Neural cell (in vitro differentiated cells): Measurements from ENCODE around the gene RPS2. TPM values are rescaled to one million over a fixed set of nuclear protein-coding genes. Genes with fewer than 3 reads are reported as not detected.

ENCODE experiments used
- H2AFZ ChIP-seq: fragments of 200-600, 300-800 bp; sonication (generic), shearing (Covaris generic); 2 replicates; pipeline ENCODE4 v1.6.0; 2014; ENCODE audit warnings: low read depth, mild to moderate bottlenecking, antibody characterized with exemption, low read length, moderate library complexity
- H3F3A ChIP-seq: fragments of 200-600 bp; shearing (Covaris generic); 2 replicates; pipeline ENCODE4 v1.6.1; 2016; ENCODE audit warnings: mild to moderate bottlenecking, moderate library complexity, mixed read lengths, antibody characterized with exemption, low read length; ENCODE audit not compliant: insufficient read depth, poor library complexity, severe bottlenecking
- H3K27ac ChIP-seq: fragments of 200-600, 300-800 bp; sonication (generic), shearing (Covaris generic); 2 replicates; pipeline ENCODE4 v1.5.1; 2014; ENCODE audit warnings: mild to moderate bottlenecking, low read length, moderate library complexity
- H3K27me3 ChIP-seq: fragments of 300-800, 200-600 bp; sonication (generic), shearing (Covaris generic); 2 replicates; pipeline ENCODE4 v1.6.0; 2014; ENCODE audit warnings: mild to moderate bottlenecking, low read depth, low read length, moderate library complexity; ENCODE audit not compliant: insufficient read depth
- H3K36me3 ChIP-seq: fragments of 300-800, 200-600 bp; sonication (generic), shearing (Covaris generic); 2 replicates; pipeline ENCODE4 v1.5.1; 2014; ENCODE audit warnings: mild to moderate bottlenecking, antibody characterized with exemption, low read length, moderate library complexity; ENCODE audit not compliant: insufficient read depth
- H3K4me2 ChIP-seq: fragments of 300-800, 200-600 bp; sonication (generic), shearing (Covaris generic); 2 replicates; pipeline ENCODE4 v1.6.0; 2014; ENCODE audit warnings: mild to moderate bottlenecking, low read length
- H3K4me3 ChIP-seq: fragments of 300-800, 200-600 bp; sonication (generic), shearing (Covaris generic); 2 replicates; pipeline ENCODE4 v1.5.1; 2014; ENCODE audit warnings: mild to moderate bottlenecking, low read length, moderate library complexity
- H3K79me2 ChIP-seq: fragments of 200-600 bp; shearing (Covaris generic); replicated peaks from 2 replicates; pipeline ENCODE4 v1.6.0; 2014; ENCODE audit warnings: mild to moderate bottlenecking, low read length, moderate library complexity; ENCODE audit not compliant: insufficient read depth
- H3K9ac ChIP-seq: fragments of 300-800, 200-600 bp; sonication (generic), shearing (Covaris generic); 2 replicates; pipeline ENCODE4 v1.6.1; 2016; ENCODE audit warnings: mild to moderate bottlenecking, low read length, mixed read lengths
- H3K9me2 ChIP-seq: fragments of 200-600 bp; shearing (Covaris generic); 2 replicates; pipeline ENCODE4 v1.6.1; 2016; ENCODE audit warnings: mild to moderate bottlenecking, low read length, mixed read lengths; ENCODE audit not compliant: insufficient read depth
- H3K9me3 ChIP-seq: fragments of 200-600, 300-800 bp; sonication (generic), shearing (Covaris generic); 2 replicates; pipeline ENCODE4 v1.6.1; 2016; ENCODE audit warnings: mild to moderate bottlenecking, mixed run types, low read length, moderate library complexity, mixed read lengths
- H4K20me1 ChIP-seq: fragments of 200-600 bp; shearing (Covaris generic); 2 replicates; pipeline ENCODE4 v1.6.1; 2016; ENCODE audit warnings: mild to moderate bottlenecking, mixed run types; ENCODE audit not compliant: insufficient read depth
- EP300 ChIP-seq: fragments of 450-650 bp; conservative IDR thresholded peaks from 2 replicates; pipeline ENCODE4 v1.6.1; 2014; ENCODE audit warnings: antibody characterized with exemption, mild to moderate bottlenecking, moderate library complexity; ENCODE audit not compliant: poor library complexity, severe bottlenecking
- EZH2 ChIP-seq: fragments of 200-600, 300-800 bp; shearing (Covaris generic), sonication (generic); IDR thresholded peaks from 2 replicates; pipeline ENCODE4 v1.6.1; 2014; ENCODE audit warnings: antibody characterized with exemption, low read length, borderline replicate concordance, mild to moderate bottlenecking; ENCODE audit not compliant: insufficient read depth, poor library complexity, severe bottlenecking
- MXI1 ChIP-seq: fragments of 450-650 bp; conservative IDR thresholded peaks from 2 replicates; pipeline ENCODE4 v1.6.1; 2014; ENCODE audit warnings: antibody characterized with exemption, mild to moderate bottlenecking; ENCODE audit not compliant: poor library complexity, severe bottlenecking
- POLR2AphosphoS5 ChIP-seq: IDR thresholded peaks from 2 replicates; pipeline ENCODE4 v1.6.1; 2012
- RAD21 ChIP-seq: fragments of 450-650 bp; conservative IDR thresholded peaks from 2 replicates; pipeline ENCODE4 v1.6.1; 2014; ENCODE audit warnings: antibody characterized with exemption, mild to moderate bottlenecking, moderate library complexity
- SMC3 ChIP-seq: fragments of 450-650 bp; conservative IDR thresholded peaks from 2 replicates; pipeline ENCODE4 v1.6.1; 2014; ENCODE audit warnings: antibody characterized with exemption, mild to moderate bottlenecking, moderate library complexity; ENCODE audit not compliant: poor library complexity
- TAF1 ChIP-seq: IDR thresholded peaks from 2 replicates; pipeline ENCODE4 v1.6.1; 2012; ENCODE audit warnings: low read depth
- polyA plus RNA-seq: library from polyadenylated mRNA; depleted of rRNA; stranded (reverse); fragments of >200 nt; gene quantifications from 2 replicates; pipeline ENCODE4 v1.2.3, GENCODE V29; 2014
- TF ChIP-seq, protein P1 (sequence below): fragments of 450-650 bp; IDR thresholded peaks from 2 replicates; pipeline ENCODE4 v1.5.1; 2014; ENCODE audit warnings: antibody characterized with exemption, mild to moderate bottlenecking, moderate library complexity; ENCODE audit not compliant: poor library complexity, severe bottlenecking
- TF ChIP-seq, protein P2 (sequence below): IDR thresholded peaks from 2 replicates; pipeline ENCODE4 v1.6.1; 2012; ENCODE audit warnings: borderline replicate concordance

The RPS2 gene
- polyA plus RNA-seq, 1 donor from 2014 or later = 1,393 TPM

DNA sequence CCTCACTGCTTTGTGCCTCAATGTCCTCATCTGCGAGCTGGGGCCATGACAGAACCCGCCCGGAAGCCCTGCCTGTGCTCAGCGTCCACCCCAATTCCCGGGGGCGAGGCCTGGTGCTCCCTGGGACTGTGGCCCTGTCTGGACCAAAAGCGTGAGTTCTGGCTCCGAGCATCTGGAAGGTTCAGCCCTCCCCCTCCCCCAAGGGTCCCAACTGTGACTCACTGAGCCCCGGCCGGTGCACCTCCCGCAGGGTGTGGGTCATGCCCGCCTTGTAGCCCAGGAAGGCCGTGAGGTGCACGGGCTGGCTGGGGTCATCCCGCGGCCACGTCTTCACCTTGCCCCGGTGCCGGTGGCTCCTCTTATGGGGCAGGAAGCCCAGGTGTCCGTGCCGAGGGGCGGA, 10.9 kb downstream of the RPS2 start:
- Histone ChIP-seq H3K9me2 (no peaks in the 10 kb centered on the region), H3F3A (no peaks in the 10 kb centered on the region), H3K36me3 (no peaks in the 10 kb centered on the region), H3K4me2 (no peak overlapping the region), H3K9ac (no peak overlapping the region), H2AFZ (no peak overlapping the region), H3K27me3 (no peaks in the 10 kb centered on the region), H3K4me3 (no peak overlapping the region), H3K9me3 (no peaks in the 10 kb centered on the region), H3K27ac (no peak overlapping the region), H4K20me1 (no peaks in the 10 kb centered on the region), H3K79me2 (no peaks in the 10 kb centered on the region)
- no peak for TF ChIP-seq EZH2
- no peak for TF ChIP-seq TAF1
- no peak for TF ChIP-seq RAD21
- TF ChIP-seq POLR2AphosphoS5 = no peak

DNA sequence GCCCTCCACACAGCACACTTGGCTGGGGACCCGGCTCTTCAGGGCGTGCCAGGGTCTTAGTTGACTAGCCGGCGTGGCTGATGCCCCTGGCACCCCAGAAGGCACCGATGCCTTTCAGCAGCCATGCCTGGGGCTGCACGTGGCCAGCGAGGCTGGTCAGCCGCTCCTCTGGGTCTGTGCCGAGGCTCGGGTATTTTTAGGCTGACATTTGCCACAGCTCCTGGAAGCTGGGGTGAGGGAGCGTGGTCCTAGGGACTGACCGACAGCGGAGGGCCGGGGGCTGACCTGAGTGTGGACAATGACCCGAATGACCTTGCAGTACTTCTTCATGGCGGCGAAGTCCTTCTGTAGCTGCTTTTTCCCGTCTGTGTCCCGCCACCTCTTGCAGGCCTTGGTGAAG, 14.1 kb downstream of the RPS2 start:
- Histone ChIP-seq H3K4me3 (no peak overlapping the region), H3K9me3 (no peaks in the 10 kb centered on the region), H3K9me2 (no peaks in the 10 kb centered on the region), H3K27ac (no peak overlapping the region), H3F3A (no peaks in the 10 kb centered on the region), H3K36me3 (no peaks in the 10 kb centered on the region), H4K20me1 (no peaks in the 10 kb centered on the region), H3K27me3 (no peaks in the 10 kb centered on the region), H2AFZ (no peak overlapping the region), H3K4me2 (no peak overlapping the region), H3K9ac (no peak overlapping the region), H3K79me2 (no peaks in the 10 kb centered on the region)
- no peak for TF ChIP-seq RAD21
- TF ChIP-seq, protein P1, sequence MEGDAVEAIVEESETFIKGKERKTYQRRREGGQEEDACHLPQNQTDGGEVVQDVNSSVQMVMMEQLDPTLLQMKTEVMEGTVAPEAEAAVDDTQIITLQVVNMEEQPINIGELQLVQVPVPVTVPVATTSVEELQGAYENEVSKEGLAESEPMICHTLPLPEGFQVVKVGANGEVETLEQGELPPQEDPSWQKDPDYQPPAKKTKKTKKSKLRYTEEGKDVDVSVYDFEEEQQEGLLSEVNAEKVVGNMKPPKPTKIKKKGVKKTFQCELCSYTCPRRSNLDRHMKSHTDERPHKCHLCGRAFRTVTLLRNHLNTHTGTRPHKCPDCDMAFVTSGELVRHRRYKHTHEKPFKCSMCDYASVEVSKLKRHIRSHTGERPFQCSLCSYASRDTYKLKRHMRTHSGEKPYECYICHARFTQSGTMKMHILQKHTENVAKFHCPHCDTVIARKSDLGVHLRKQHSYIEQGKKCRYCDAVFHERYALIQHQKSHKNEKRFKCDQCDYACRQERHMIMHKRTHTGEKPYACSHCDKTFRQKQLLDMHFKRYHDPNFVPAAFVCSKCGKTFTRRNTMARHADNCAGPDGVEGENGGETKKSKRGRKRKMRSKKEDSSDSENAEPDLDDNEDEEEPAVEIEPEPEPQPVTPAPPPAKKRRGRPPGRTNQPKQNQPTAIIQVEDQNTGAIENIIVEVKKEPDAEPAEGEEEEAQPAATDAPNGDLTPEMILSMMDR = no peak
- TF ChIP-seq, protein P2, sequence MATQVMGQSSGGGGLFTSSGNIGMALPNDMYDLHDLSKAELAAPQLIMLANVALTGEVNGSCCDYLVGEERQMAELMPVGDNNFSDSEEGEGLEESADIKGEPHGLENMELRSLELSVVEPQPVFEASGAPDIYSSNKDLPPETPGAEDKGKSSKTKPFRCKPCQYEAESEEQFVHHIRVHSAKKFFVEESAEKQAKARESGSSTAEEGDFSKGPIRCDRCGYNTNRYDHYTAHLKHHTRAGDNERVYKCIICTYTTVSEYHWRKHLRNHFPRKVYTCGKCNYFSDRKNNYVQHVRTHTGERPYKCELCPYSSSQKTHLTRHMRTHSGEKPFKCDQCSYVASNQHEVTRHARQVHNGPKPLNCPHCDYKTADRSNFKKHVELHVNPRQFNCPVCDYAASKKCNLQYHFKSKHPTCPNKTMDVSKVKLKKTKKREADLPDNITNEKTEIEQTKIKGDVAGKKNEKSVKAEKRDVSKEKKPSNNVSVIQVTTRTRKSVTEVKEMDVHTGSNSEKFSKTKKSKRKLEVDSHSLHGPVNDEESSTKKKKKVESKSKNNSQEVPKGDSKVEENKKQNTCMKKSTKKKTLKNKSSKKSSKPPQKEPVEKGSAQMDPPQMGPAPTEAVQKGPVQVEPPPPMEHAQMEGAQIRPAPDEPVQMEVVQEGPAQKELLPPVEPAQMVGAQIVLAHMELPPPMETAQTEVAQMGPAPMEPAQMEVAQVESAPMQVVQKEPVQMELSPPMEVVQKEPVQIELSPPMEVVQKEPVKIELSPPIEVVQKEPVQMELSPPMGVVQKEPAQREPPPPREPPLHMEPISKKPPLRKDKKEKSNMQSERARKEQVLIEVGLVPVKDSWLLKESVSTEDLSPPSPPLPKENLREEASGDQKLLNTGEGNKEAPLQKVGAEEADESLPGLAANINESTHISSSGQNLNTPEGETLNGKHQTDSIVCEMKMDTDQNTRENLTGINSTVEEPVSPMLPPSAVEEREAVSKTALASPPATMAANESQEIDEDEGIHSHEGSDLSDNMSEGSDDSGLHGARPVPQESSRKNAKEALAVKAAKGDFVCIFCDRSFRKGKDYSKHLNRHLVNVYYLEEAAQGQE = no peak
- no peak for TF ChIP-seq EP300
- TF ChIP-seq EZH2 = no peak
- no peak for TF ChIP-seq SMC3
- TF ChIP-seq POLR2AphosphoS5 = no peak

DNA sequence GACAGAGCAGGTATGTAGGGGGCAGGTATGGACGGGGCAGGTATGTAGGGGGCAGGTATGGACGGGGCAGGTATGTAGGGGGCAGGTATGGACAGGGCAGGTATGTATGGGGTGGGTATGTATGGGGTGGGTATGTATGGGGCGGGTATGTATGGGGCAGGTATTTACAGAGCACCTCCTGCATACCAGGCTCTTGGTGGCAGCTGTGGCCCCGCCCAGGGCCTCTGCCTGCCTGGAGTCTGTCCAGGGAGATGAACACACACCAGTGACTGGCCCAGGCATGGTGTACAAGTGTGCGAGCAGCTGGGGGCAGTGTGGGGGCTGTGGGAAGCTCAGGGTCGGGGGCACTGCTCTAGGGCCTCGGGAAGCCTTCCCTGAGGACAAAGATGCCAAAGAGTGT, 14.6 kb downstream of the RPS2 start:
- Histone ChIP-seq H3K9me3 (no peaks in the 10 kb centered on the region), H3K36me3 (no peaks in the 10 kb centered on the region), H3K4me3 (no peak overlapping the region), H3K4me2 (no peak overlapping the region), H3K79me2 (no peaks in the 10 kb centered on the region), H3K27ac (no peak overlapping the region), H3K27me3 (no peaks in the 10 kb centered on the region), H3K9me2 (no peaks in the 10 kb centered on the region), H3K9ac (no peak overlapping the region), H2AFZ (no peak overlapping the region), H3F3A (no peaks in the 10 kb centered on the region), H4K20me1 (no peaks in the 10 kb centered on the region)
- TF ChIP-seq TAF1 = no peak
- no peak for TF ChIP-seq EZH2
- TF ChIP-seq RAD21 = no peak
- no peak for TF ChIP-seq MXI1
- TF ChIP-seq SMC3 = no peak
- TF ChIP-seq, protein P1 = no peak
- TF ChIP-seq POLR2AphosphoS5 = no peak
